ENCODE data around the gene NKPD1.

DNA sequence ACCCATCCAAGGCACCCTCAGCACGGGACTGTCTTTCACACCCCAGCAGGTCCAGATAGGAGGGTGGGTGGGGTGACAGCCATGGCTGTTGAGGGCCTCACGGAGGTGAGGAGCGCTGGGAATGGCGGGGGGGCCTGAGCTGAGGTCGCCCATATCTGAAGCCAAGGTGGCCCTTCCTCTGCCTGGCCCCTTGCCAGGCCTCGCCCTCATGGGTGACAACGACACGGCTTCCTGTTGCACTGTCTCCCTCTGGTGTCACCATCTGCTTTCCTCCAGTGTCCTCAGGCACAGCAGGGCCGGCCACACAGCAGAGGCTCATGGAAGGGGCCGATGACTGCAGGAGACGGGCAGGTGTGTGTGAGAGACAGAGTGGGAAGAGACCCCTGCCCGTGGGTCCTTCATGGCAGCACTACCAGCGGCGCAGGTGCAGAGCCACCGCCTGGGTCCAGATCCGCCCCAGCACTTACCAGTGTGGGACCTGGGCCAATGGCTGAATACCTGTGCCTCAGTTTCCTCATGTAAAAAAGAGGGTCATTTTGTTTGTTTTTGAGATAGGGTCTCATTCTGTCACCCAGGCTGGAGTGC is 8.1 kb upstream of the NKPD1 start:
- TF ChIP-seq, protein P1, sequence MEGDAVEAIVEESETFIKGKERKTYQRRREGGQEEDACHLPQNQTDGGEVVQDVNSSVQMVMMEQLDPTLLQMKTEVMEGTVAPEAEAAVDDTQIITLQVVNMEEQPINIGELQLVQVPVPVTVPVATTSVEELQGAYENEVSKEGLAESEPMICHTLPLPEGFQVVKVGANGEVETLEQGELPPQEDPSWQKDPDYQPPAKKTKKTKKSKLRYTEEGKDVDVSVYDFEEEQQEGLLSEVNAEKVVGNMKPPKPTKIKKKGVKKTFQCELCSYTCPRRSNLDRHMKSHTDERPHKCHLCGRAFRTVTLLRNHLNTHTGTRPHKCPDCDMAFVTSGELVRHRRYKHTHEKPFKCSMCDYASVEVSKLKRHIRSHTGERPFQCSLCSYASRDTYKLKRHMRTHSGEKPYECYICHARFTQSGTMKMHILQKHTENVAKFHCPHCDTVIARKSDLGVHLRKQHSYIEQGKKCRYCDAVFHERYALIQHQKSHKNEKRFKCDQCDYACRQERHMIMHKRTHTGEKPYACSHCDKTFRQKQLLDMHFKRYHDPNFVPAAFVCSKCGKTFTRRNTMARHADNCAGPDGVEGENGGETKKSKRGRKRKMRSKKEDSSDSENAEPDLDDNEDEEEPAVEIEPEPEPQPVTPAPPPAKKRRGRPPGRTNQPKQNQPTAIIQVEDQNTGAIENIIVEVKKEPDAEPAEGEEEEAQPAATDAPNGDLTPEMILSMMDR (IDR thresholded peaks at IDR 0.05): no peak
- TF ChIP-seq POLR2A (IDR thresholded peaks at IDR 0.05): no peak
